ENCODE measurements around the gene CAMK4. TPM values are rescaled to one million over a fixed set of nuclear protein-coding genes. Genes with fewer than 3 reads are reported as not detected.
"Not testable (repeated sequence)": the region's sequence is repeated elsewhere in the genome, so short reads cannot be mapped to it uniquely, and the experiment has no call there.

The CAMK4 gene
- total RNA-seq, 3 donors from 2014 or later = 35.5 to 49.5 (median 36.9) TPM

GRCh38 chr5:111337688-111338087 is 113.5 kb downstream of the CAMK4 start:
- Mint-ChIP-seq H3K27me3 (ENCODE audit: low read depth) (no peaks in the 10 kb centered on the region), H3K4me3 (peak overlapping the region; percentile 22), H3K9me3 (no peaks in the 10 kb centered on the region), H3K36me3 (ENCODE audit: insufficient read depth) (no peaks in the 10 kb centered on the region), H3K4me1 (ENCODE audit: low read depth) (peaks cover 75% of the 10 kb centered on the region)
- ATAC-seq (peak; percentile 79), DNase-seq (no peak)

DNA sequence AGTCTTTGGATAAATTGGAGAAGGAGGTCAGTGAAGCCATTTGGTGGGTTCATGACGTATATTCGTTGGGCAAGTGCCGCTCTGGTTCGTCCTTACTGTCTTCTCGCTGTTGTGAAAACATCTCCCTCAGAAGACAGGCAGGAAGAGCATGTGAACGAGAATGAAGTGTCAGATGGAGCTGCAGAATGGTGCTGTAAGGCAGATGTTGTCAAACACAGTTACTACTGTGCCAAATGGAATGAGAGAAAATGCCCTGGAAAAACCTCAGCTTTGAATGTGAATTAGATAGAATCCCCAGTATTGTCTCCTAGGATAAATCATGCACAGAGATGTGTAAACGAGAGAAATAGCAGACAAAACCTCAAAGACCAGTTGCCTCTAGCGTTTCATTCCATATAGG is 121.5 kb downstream of the CAMK4 start:
- DNase-seq (no peak), ATAC-seq (no peak)
- peaks cover 37% of the 10 kb centered on the region for H3K4me1 Mint-ChIP-seq (ENCODE audit: low read depth)

GRCh38 chr5:111347021-111347420 is 122.8 kb downstream of the CAMK4 start:
- H3K27me3 Mint-ChIP-seq (ENCODE audit: low read depth) = no peaks in the 10 kb centered on the region
- peaks cover 34% of the 10 kb centered on the region for H3K36me3 Mint-ChIP-seq (ENCODE audit: insufficient read depth)
- no peaks in the 10 kb centered on the region for H3K9me3 Mint-ChIP-seq
- DNase-seq (no peak), ATAC-seq (no peak)
- H3K4me1 Mint-ChIP-seq (ENCODE audit: low read depth) = peaks cover 26% of the 10 kb centered on the region
- no peak overlapping the region for H3K4me3 Mint-ChIP-seq

More for the DNA sequence above, 121.5 kb downstream of the CAMK4 start:
- Mint-ChIP-seq H3K27me3 (ENCODE audit: low read depth) (no peaks in the 10 kb centered on the region), H3K9me3 (no peaks in the 10 kb centered on the region), H3K36me3 (ENCODE audit: insufficient read depth) (peaks cover 31% of the 10 kb centered on the region), H3K4me3 (no peak overlapping the region)

- H3K27me3 Mint-ChIP-seq (ENCODE audit: low read depth) = no peaks in the 10 kb centered on the region
- H3K4me1 Mint-ChIP-seq (ENCODE audit: low read depth) = peaks cover 24% of the 10 kb centered on the region
- no peak overlapping the region for H3K4me3 Mint-ChIP-seq
- DNase-seq (no peak), ATAC-seq (no peak)
- peaks cover 2% of the 10 kb centered on the region for H3K9me3 Mint-ChIP-seq
- H3K36me3 Mint-ChIP-seq (ENCODE audit: insufficient read depth) = peaks cover 37% of the 10 kb centered on the region
Observed at GRCh38 chr5:111348661-111349329, 124.6 kb downstream of the CAMK4 start.

DNA sequence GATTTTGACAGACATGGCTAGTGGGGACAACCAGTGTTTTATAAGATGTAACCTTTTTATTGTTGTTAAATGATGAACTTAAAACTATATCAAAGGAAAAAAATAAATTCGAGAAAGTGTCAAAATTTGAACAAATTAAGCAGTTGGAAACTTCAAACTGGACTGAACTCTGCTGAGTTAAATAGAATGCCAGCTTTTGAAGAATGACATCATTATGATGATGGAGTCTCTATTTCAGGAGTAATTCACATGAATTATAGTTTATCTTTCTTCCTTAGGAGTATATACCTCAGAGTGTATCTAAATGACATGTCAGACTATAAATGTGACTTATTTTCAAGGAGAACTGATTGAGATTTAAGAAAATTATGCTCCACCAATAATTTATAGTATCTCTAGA is 125.2 kb downstream of the CAMK4 start:
- peaks cover 6% of the 10 kb centered on the region for H3K9me3 Mint-ChIP-seq
- no peak for DNase-seq

GRCh38 chr5:111353035-111353434 is 128.9 kb downstream of the CAMK4 start:
- Mint-ChIP-seq H3K4me1 (ENCODE audit: low read depth) (peaks cover 16% of the 10 kb centered on the region), H3K36me3 (ENCODE audit: insufficient read depth) (peaks cover 33% of the 10 kb centered on the region), H3K9me3 (peaks cover 8% of the 10 kb centered on the region), H3K4me3 (no peak overlapping the region), H3K27me3 (ENCODE audit: low read depth) (no peaks in the 10 kb centered on the region)
- DNase-seq (no peak), ATAC-seq (no peak)

More for the DNA sequence above, 125.2 kb downstream of the CAMK4 start:
- H3K27me3 Mint-ChIP-seq (ENCODE audit: low read depth) = no peaks in the 10 kb centered on the region
- no peak overlapping the region for H3K4me3 Mint-ChIP-seq
- ATAC-seq = no peak
- peaks cover 39% of the 10 kb centered on the region for H3K36me3 Mint-ChIP-seq (ENCODE audit: insufficient read depth)
- H3K4me1 Mint-ChIP-seq (ENCODE audit: low read depth) = peaks cover 25% of the 10 kb centered on the region

DNA sequence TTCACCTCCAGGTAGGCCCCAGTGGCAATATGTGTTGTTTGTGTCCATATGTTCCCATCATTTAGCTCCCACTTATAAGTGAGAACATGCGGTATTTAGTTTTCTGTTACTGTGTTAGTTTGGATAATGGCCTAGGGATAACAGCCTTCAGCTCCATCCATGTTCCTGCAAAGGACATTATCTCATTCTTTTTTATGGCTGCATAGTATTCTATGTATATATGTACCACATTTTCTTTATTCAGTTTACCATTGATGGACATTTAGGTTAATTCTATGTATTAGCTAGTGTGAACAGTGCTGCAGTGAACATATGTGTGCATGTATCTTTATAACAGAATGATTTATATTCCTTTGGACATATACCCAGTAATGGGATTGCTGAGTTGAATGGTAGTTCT is 134.5 kb downstream of the CAMK4 start:
- H3K27me3 Mint-ChIP-seq (ENCODE audit: low read depth); H3K4me3 Mint-ChIP-seq; DNase-seq; ATAC-seq: not testable (repeated sequence)
- Mint-ChIP-seq H3K36me3 (ENCODE audit: insufficient read depth) (peaks cover 33% of the 10 kb centered on the region), H3K9me3 (peaks cover 13% of the 10 kb centered on the region), H3K4me1 (ENCODE audit: low read depth) (peaks cover 32% of the 10 kb centered on the region)

DNA sequence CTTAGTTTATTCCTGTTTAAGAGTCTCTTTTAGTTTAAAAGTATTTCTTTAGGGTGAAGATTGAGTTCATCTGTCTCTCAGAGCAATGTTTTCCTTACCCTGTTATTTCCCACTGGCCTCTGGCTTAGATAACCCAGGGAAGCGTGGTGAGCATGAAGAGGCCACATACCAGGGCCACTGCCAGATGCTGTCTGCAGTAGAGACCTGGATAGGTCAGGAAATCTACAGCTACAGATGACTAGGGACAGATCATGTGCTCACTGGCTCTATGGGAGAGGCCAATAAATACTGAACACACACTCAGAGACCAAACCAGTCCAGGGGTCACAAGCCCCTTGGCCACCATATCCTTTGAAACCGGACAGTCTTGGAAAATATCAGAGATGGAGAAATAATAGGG is 136.0 kb downstream of the CAMK4 start:
- no peaks in the 10 kb centered on the region for H3K27me3 Mint-ChIP-seq (ENCODE audit: low read depth)
- DNase-seq (no peak), ATAC-seq (no peak)
- peaks cover 42% of the 10 kb centered on the region for H3K4me1 Mint-ChIP-seq (ENCODE audit: low read depth)
- no peak overlapping the region for H3K4me3 Mint-ChIP-seq
- H3K36me3 Mint-ChIP-seq (ENCODE audit: insufficient read depth) = peaks cover 34% of the 10 kb centered on the region
- peaks cover 9% of the 10 kb centered on the region for H3K9me3 Mint-ChIP-seq

DNA sequence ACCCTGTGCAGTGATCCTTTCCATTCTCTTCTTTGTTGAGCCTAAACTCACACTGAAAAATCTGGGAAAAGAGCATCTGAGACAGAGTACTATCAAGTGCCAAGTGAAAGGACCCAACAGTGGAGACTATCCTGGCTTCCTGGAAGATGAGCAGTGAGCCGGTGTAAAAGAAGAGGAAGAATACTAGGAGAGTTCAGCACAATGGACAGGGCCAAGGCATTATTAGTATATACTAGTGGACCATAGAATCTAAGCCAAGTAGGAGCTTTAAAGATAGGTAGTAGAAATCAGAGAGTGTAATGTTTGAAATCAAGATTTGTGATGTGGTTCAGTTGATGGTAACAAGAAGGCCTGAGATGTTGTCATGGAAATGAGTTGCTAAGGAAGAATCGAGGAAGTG is 140.8 kb downstream of the CAMK4 start:
- Mint-ChIP-seq H3K4me3 (no peak overlapping the region), H3K36me3 (ENCODE audit: insufficient read depth) (peaks cover 28% of the 10 kb centered on the region), H3K4me1 (ENCODE audit: low read depth) (peaks cover 41% of the 10 kb centered on the region), H3K9me3 (no peaks in the 10 kb centered on the region), H3K27me3 (ENCODE audit: low read depth) (no peaks in the 10 kb centered on the region)
- DNase-seq (no peak), ATAC-seq (no peak)

GRCh38 chr5:111366388-111366787 is 142.2 kb downstream of the CAMK4 start:
- no peak for ATAC-seq
- H3K36me3 Mint-ChIP-seq (ENCODE audit: insufficient read depth) = peaks cover 31% of the 10 kb centered on the region

GRCh38 chr5:111367115-111367514 is 142.9 kb downstream of the CAMK4 start:
- Mint-ChIP-seq H3K4me1 (ENCODE audit: low read depth) (peaks cover 37% of the 10 kb centered on the region), H3K36me3 (ENCODE audit: insufficient read depth) (peaks cover 34% of the 10 kb centered on the region), H3K4me3 (no peak overlapping the region), H3K27me3 (ENCODE audit: low read depth) (no peaks in the 10 kb centered on the region), H3K9me3 (no peaks in the 10 kb centered on the region)
- no peak for DNase-seq
- no peak for ATAC-seq

More at GRCh38 chr5:111366388-111366787, 142.2 kb downstream of the CAMK4 start:
- Mint-ChIP-seq H3K9me3 (no peaks in the 10 kb centered on the region), H3K4me3 (no peak overlapping the region), H3K4me1 (ENCODE audit: low read depth) (peaks cover 37% of the 10 kb centered on the region), H3K27me3 (ENCODE audit: low read depth) (no peaks in the 10 kb centered on the region)
- DNase-seq = no peak

DNA sequence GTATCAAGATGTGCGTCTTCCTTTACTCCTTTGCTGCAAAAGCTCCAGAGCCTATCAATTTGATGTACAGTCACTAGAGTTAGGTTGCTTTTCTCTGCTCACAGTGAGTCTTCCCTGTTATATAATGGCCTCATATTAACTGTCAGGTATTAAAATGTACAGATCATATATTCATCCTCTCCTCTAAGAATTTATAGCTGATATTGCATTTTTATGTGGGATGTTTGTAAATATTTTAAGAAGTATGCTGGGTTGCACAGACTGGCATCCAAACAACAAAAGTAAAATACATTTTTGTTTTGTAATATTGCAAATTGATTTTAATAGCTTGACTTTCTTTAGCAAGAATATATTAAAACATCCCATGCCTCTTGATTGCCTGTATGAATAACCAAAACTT is 148.6 kb downstream of the CAMK4 start:
- Mint-ChIP-seq H3K27me3 (ENCODE audit: low read depth) (no peaks in the 10 kb centered on the region), H3K36me3 (ENCODE audit: insufficient read depth) (peaks cover 37% of the 10 kb centered on the region), H3K4me1 (ENCODE audit: low read depth) (peaks cover 18% of the 10 kb centered on the region), H3K4me3 (no peak overlapping the region), H3K9me3 (no peaks in the 10 kb centered on the region)
- ATAC-seq (no peak), DNase-seq (no peak)

- peaks cover 18% of the 10 kb centered on the region for H3K4me1 Mint-ChIP-seq (ENCODE audit: low read depth)
Observed at GRCh38 chr5:111374380-111374779, 150.2 kb downstream of the CAMK4 start.

GRCh38 chr5:111375645-111376044 is 151.5 kb downstream of the CAMK4 start:
- peaks cover 44% of the 10 kb centered on the region for H3K36me3 Mint-ChIP-seq (ENCODE audit: insufficient read depth)
- no peak for DNase-seq
- H3K4me3 Mint-ChIP-seq = no peak overlapping the region

More at GRCh38 chr5:111374380-111374779, 150.2 kb downstream of the CAMK4 start:
- ATAC-seq (no peak), DNase-seq (no peak)
- Mint-ChIP-seq H3K4me3 (no peak overlapping the region), H3K9me3 (no peaks in the 10 kb centered on the region), H3K36me3 (ENCODE audit: insufficient read depth) (peaks cover 40% of the 10 kb centered on the region), H3K27me3 (ENCODE audit: low read depth) (no peaks in the 10 kb centered on the region)

GRCh38 chr5:111377306-111377705 is 153.1 kb downstream of the CAMK4 start:
- ATAC-seq = no peak
- Mint-ChIP-seq H3K36me3 (ENCODE audit: insufficient read depth) (peaks cover 44% of the 10 kb centered on the region), H3K27me3 (ENCODE audit: low read depth) (no peaks in the 10 kb centered on the region), H3K9me3 (no peaks in the 10 kb centered on the region), H3K4me3 (no peak overlapping the region), H3K4me1 (ENCODE audit: low read depth) (peaks cover 30% of the 10 kb centered on the region)
- DNase-seq = no peak

More at GRCh38 chr5:111375645-111376044, 151.5 kb downstream of the CAMK4 start:
- ATAC-seq = no peak
- Mint-ChIP-seq H3K9me3 (no peaks in the 10 kb centered on the region), H3K27me3 (ENCODE audit: low read depth) (no peaks in the 10 kb centered on the region), H3K4me1 (ENCODE audit: low read depth) (peaks cover 23% of the 10 kb centered on the region)
